Tibial artery (tissue), 4 donors: Measurements from ENCODE around the gene IER3IP1.

Experiments
- DNase-seq, 2 donors: peaks; one replicate each; pipeline ENCODE4 v3.0.0-alpha.2; 2019
- H3K27ac ChIP-seq, 2 donors: fragments of 200-600 bp; sonication (generic) in 1 of 2; 1 replicate in 1 of 2; 2 replicates in 1 of 2; pipeline ENCODE4 v1.5.1; 2018 to 2019; ENCODE audit warnings: mild to moderate bottlenecking in 1 of 2
- H3K27me3 ChIP-seq, 2 donors: fragments of 200-600 bp; sonication (generic) in 1 of 2; one replicate each; pipeline versions ENCODE4 v1.5.1 to v1.6.0; 2016 to 2019
- H3K36me3 ChIP-seq, 3 donors: fragments of 200-600 bp; sonication (generic) in 2 of 3; one replicate each; pipeline ENCODE4 v1.5.1; 2016 to 2019; ENCODE audit warnings: mild to moderate bottlenecking in 2 of 3
- H3K4me1 ChIP-seq, 4 donors: fragments of 200-600 bp; sonication (generic) in 2 of 4; 1 replicate in 3 of 4; 2 replicates in 1 of 4; pipeline ENCODE4 v1.5.1; 2016 to 2019
- H3K4me3 ChIP-seq, 2 donors: fragments of 200-600 bp; sonication (generic) in 1 of 2; 1 replicate in 1 of 2; 2 replicates in 1 of 2; pipeline ENCODE4 v1.5.1; 2018 to 2019; ENCODE audit warnings: mild to moderate bottlenecking in 2 of 2
- H3K9me3 ChIP-seq, 3 donors: fragments of 200-600 bp; sonication (generic) in 1 of 3; one replicate each; pipeline ENCODE4 v1.5.1; 2016 to 2019
- intact Hi-C: fragments of 100-400 bp; cut with DNase I; formaldehyde crosslinking; loops from one replicate; pipeline ENCODE4 v1.15.0; 2023; ENCODE audit warnings: low total_unique reads
- TF ChIP-seq, protein P1 (sequence below), 2 experiments: fragments of 200-600 bp in 1 of 2; fragments of 450-650 bp in 1 of 2; IDR thresholded peaks; one replicate each; pipeline ENCODE4 v1.5.1; 2017 to 2019; ENCODE audit warnings: antibody characterized with exemption in 2 of 2, mild to moderate bottlenecking in 1 of 2, moderate library complexity in 1 of 2

IER3IP1 gene

DNA sequence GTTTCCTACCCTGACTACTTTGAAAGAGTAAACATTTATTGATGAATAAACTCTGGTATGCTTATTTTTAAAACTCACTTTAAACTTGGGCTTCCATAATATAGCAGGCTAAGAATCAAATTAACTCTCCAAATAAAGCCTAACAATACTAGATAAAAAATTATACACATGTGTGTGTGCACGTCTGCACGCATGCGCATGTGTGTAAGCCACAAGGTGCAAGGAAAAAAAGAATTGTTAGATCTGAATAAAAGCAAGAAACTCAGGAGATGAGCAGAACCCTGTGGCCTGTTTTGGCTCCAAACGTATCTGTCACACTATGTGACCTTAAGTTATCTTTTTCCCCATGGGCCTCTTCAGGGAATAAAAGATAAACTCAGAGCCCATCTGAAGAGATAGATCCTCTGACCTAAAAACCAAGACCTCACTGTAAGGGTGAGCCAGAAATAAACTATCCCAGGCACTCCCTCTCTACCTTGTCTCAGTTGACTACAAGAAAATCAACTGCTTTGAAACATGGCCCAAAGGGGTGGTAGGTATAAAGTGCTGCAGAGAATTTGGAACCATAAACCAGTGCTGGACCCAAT, 32.2 kb downstream of the IER3IP1 start:
- Histone ChIP-seq H3K36me3 (no peaks in the 10 kb centered on the region), H3K4me3 (no peak overlapping the region), H3K27me3 (no peaks in the 10 kb centered on the region), H3K9me3 (no peaks in the 10 kb centered on the region), H3K27ac (no peak overlapping the region), H3K4me1 (peaks cover 0 to 4% (median 0%) of the 10 kb centered on the region in 4 donors)
- TF ChIP-seq, protein P1, sequence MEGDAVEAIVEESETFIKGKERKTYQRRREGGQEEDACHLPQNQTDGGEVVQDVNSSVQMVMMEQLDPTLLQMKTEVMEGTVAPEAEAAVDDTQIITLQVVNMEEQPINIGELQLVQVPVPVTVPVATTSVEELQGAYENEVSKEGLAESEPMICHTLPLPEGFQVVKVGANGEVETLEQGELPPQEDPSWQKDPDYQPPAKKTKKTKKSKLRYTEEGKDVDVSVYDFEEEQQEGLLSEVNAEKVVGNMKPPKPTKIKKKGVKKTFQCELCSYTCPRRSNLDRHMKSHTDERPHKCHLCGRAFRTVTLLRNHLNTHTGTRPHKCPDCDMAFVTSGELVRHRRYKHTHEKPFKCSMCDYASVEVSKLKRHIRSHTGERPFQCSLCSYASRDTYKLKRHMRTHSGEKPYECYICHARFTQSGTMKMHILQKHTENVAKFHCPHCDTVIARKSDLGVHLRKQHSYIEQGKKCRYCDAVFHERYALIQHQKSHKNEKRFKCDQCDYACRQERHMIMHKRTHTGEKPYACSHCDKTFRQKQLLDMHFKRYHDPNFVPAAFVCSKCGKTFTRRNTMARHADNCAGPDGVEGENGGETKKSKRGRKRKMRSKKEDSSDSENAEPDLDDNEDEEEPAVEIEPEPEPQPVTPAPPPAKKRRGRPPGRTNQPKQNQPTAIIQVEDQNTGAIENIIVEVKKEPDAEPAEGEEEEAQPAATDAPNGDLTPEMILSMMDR (IDR thresholded peaks at IDR 0.05): no peak
- DNase-seq: no peak
- intact Hi-C loops: no loop called here

DNA sequence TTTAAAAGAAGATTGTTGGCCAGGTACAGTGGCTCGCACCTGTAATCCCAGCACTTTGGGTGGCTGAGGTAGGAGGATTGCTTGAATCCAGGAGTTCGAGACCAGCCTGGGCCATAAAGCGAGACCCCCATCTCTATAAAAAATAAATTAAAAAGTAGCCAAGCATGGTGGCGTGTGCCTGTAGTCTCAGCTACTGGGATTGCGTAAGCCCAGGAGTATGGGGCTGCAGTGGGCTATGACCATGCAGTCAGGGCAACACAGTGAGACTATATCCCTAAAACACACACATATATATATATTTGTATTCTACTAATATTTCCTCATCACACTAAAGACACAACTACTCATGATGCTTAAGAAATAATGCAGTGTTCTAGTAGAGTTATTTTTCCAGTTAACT, 33.0 kb downstream of the IER3IP1 start:
- Histone ChIP-seq H3K4me1 (no peaks in the 10 kb centered on the region), H3K36me3 (no peaks in the 10 kb centered on the region), H3K27ac (no peak overlapping the region), H3K27me3 (no peaks in the 10 kb centered on the region), H3K9me3 (no peaks in the 10 kb centered on the region), H3K4me3 (no peak overlapping the region)
- intact Hi-C loops: no loop called here
- DNase-seq: no peak
- TF ChIP-seq, protein P1 (IDR thresholded peaks at IDR 0.05): no peak

DNA sequence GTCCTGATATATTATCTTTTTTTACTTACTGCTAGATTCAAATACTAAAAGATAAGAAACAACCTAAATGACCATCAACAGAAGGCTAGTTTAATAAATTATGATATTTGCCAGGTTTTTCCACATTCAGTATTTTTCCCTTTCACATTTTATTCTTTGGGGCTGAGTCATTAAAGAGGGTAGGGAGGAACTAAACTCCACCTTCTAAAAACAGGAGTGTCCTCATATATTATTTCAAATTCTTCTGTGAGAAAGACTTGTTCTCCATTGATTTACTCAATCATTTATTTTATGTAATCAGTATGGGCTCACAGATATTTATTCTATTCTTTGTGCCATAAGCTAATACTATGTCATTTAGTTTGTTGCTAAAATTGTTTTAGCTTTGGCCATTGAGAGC, 34.9 kb downstream of the IER3IP1 start:
- Histone ChIP-seq H3K4me1 (no peaks in the 10 kb centered on the region), H3K27ac (no peak overlapping the region), H3K9me3 (no peaks in the 10 kb centered on the region), H3K4me3 (no peak overlapping the region), H3K27me3 (no peaks in the 10 kb centered on the region), H3K36me3 (peaks cover 0 to 7% (median under 1%) of the 10 kb centered on the region in 3 donors)
- no peak for DNase-seq
- TF ChIP-seq, protein P1 (IDR thresholded peaks at IDR 0.05): no peak
- intact Hi-C loops: no loop called here

DNA sequence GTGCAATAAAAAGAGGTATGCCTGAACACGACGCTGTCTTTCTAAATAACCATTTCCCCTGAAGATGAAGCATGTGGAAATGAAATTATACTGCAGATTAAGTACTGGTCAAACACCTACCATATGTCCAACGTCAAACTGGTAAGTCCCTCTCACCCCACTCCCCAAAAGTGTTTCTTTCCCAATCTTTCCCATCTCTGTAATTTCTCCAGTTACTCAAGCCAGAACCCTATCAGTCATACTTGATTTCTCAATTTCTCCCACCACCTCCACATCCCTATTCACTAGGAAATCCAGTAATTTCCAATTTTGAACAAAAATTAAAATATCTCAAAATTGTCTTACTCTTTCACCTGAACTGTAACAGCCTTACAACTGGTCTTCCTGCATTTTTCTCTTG, 55.0 kb downstream of the IER3IP1 start:
- Histone ChIP-seq H3K9me3 (no peaks in the 10 kb centered on the region), H3K27ac (no peak overlapping the region), H3K4me1 (no peaks in the 10 kb centered on the region), H3K36me3 (peaks cover 12 to 38% (median 20%) of the 10 kb centered on the region in 3 donors), H3K4me3 (no peak overlapping the region), H3K27me3 (no peaks in the 10 kb centered on the region)
- intact Hi-C loops: no loop called here
- TF ChIP-seq, protein P1 (IDR thresholded peaks at IDR 0.05): no peak
- DNase-seq: no peak

DNA sequence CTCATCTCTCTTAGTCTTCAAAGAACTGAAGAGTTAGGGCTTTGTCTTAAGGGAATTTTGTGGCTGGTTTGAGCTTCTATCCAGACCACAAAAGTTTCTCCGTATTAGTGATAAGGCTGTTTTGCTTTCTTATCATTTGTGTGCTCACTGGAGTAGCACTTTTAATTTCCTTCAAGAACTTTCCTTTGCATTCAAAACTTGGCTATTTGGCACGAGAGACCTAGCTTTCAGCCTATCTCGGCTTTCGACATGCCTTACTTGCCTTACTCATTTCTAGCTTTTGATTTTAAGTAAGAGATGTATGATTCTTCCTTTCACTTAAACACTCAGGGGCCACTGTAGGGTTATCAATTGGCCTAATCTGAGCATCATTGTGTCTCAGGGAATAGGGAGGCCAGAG, 55.7 kb downstream of the IER3IP1 start:
- Histone ChIP-seq H3K27me3 (no peaks in the 10 kb centered on the region), H3K36me3 (peaks cover 13 to 35% (median 20%) of the 10 kb centered on the region in 3 donors), H3K4me3 (no peak overlapping the region), H3K27ac (no peak overlapping the region), H3K9me3 (no peaks in the 10 kb centered on the region), H3K4me1 (no peaks in the 10 kb centered on the region)
- intact Hi-C loops: no loop called here
- no peak for DNase-seq
- TF ChIP-seq, protein P1 (IDR thresholded peaks at IDR 0.05): no peak

DNA sequence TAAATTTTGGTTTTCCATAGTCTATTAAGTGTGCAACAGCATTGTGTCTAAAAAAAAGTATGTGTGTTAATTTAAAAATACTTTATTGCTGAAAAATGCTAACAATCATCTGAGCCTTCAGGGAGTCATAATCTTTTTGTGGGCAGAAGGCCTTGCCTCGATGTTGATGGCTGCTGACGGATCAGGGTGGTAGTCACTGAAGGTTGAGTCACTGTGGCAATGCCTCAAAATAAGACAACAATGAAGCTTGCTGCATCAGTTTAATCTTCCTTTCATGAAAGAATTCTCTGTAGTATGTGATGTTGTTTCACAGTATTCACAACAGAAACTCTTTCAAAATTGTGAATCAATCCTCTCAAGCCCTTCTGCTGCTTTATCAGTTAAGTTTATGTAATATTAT, 57.2 kb downstream of the IER3IP1 start:
- Histone ChIP-seq H3K27me3 (no peaks in the 10 kb centered on the region), H3K4me1 (no peaks in the 10 kb centered on the region), H3K36me3 (peaks cover 20 to 46% (median 27%) of the 10 kb centered on the region in 3 donors), H3K9me3 (no peaks in the 10 kb centered on the region), H3K27ac (no peak overlapping the region), H3K4me3 (no peak overlapping the region)
- no peak for DNase-seq
- TF ChIP-seq, protein P1 (IDR thresholded peaks at IDR 0.05): no peak
- intact Hi-C loops: no loop called here
